A549 (cell line): ENCODE measurements around the gene FGR. TPM values are rescaled to one million over a fixed set of nuclear protein-coding genes. Genes with fewer than 3 reads are reported as not detected.

Source experiments
- ATAC-seq, 2 experiments: fragments of 200-7000 bp in 1 of 2; fragments of >200 bp in 1 of 2; cut with Nextera tagmentation in 1 of 2; cut with Tn5 transposase in 1 of 2; 3 replicates each; pipeline versions ENCODE4 v1.8.0 to v1.9.1; 2018 to 2020; ENCODE audit warnings: mild to moderate bottlenecking in 1 of 2, moderate library complexity in 1 of 2
- CTCF ChIA-PET: fragments of 300-600 bp; sonication (Branson Sonifier 250); formaldehyde crosslinking; extraction: SDS; loops from one replicate; lab custom pipeline; 2021; ENCODE audit warnings: antibody characterized with exemption, inconsistent platforms; lab: Yijun Ruan, JAX
- POLR2A ChIA-PET: fragments of 350-600 bp; formaldehyde crosslinking; extraction: SDS; loops from one replicate; lab custom pipeline; 2021; ENCODE audit warnings: antibody characterized with exemption, inconsistent platforms; lab: Yijun Ruan, JAX
- DNase-seq, 2 experiments: peaks; one replicate each; pipeline versions ENCODE4 v3.0.0 to v3.0.0-alpha.2; 2011 to 2016; ENCODE audit warnings: low read depth in 1 of 2, low spot score in 1 of 2
- FAIRE-seq: peaks from 2 replicates; lab custom pipeline; 2011; peaks lifted over from hg19 to GRCh38; lab: Jason Lieb, UNC
- H3K27ac ChIP-seq, 2 experiments: fragments of >200 bp; sonication (Bioruptor Twin); formaldehyde crosslinking; 3 replicates each; pipeline ENCODE4 v1.5.1; 2016 to 2017
- H3K4me1 ChIP-seq: fragments of >200 bp; sonication (Bioruptor Twin); formaldehyde crosslinking; 3 replicates; pipeline ENCODE4 v1.6.1; 2016
- H3K4me2 ChIP-seq: fragments of >200 bp; sonication (Bioruptor Twin); formaldehyde crosslinking; 3 replicates; pipeline ENCODE4 v1.6.1; 2016
- H3K4me3 ChIP-seq: fragments of >200 bp; sonication (Bioruptor Twin); formaldehyde crosslinking; 3 replicates; pipeline ENCODE4 v1.5.1; 2016
- H3K9me3 ChIP-seq: fragments of >200 bp; sonication (Bioruptor Twin); formaldehyde crosslinking; 3 replicates; pipeline ENCODE4 v1.6.1; 2016
- ATOH8 ChIP-seq: fragments of 250-450 bp; sonication (Bioruptor Pico); IDR thresholded peaks from 2 replicates; pipeline ENCODE4 v1.5.0; 2020; ENCODE audit warnings: low read depth, mild to moderate bottlenecking, moderate library complexity
- CHD4 ChIP-seq: fragments of 200-600 bp; sonication (generic); IDR thresholded peaks from 2 replicates; pipeline ENCODE4 v1.6.1; 2016; ENCODE audit warnings: antibody characterized with exemption, mild to moderate bottlenecking, borderline replicate concordance
- E2F6 ChIP-seq: IDR thresholded peaks from 2 replicates; pipeline ENCODE4 v1.6.1; 2012; ENCODE audit warnings: low read depth, borderline replicate concordance
- EHF ChIP-seq: fragments of 250-450 bp; sonication (Bioruptor Pico); IDR thresholded peaks from 2 replicates; pipeline ENCODE4 v1.5.0; 2020; ENCODE audit warnings: mild to moderate bottlenecking
- EHMT2 ChIP-seq: fragments of 200-600 bp; sonication (generic); IDR thresholded peaks from 2 replicates; pipeline ENCODE4 v1.6.1; 2016; ENCODE audit warnings: antibody characterized with exemption, low read depth, mild to moderate bottlenecking, moderate library complexity
- ELK1 ChIP-seq: fragments of 150-350 bp; IDR thresholded peaks from 2 replicates; pipeline ENCODE4 v1.6.1; 2014; ENCODE audit warnings: low read depth, mild to moderate bottlenecking, low read length
- EP300 ChIP-seq, 2 experiments: fragments of >200 bp; sonication (Bioruptor Twin); formaldehyde crosslinking; IDR thresholded peaks; 2 replicates in 1 of 2; 3 replicates in 1 of 2; pipeline ENCODE4 v1.6.1; 2016 to 2017
- ESRRA ChIP-seq: fragments of 150-350 bp; IDR thresholded peaks from 2 replicates; pipeline ENCODE4 v1.6.1; 2014; ENCODE audit warnings: mild to moderate bottlenecking, low read length, borderline replicate concordance
- FOXS1 ChIP-seq: fragments of 250-450 bp; sonication (Bioruptor Pico); IDR thresholded peaks from 2 replicates; pipeline ENCODE4 v1.5.0; 2020; ENCODE audit warnings: mild to moderate bottlenecking, moderate library complexity
- HEYL ChIP-seq: fragments of 250-450 bp; sonication (Bioruptor Pico); IDR thresholded peaks from 2 replicates; pipeline ENCODE4 v1.8.0; 2021; ENCODE audit warnings: mild to moderate bottlenecking, moderate library complexity
- JUN ChIP-seq, 2 experiments: fragments of >200 bp; sonication (Bioruptor Twin); formaldehyde crosslinking; IDR thresholded peaks; 2 replicates in 1 of 2; 3 replicates in 1 of 2; pipeline ENCODE4 v1.6.1; 2016 to 2017
- KDM1A ChIP-seq: fragments of 200-600 bp; sonication (generic); IDR thresholded peaks from 2 replicates; pipeline ENCODE4 v1.6.1; 2016; ENCODE audit warnings: low read depth, mild to moderate bottlenecking
- MAFK ChIP-seq: fragments of 450-650 bp; IDR thresholded peaks from 2 replicates; pipeline ENCODE4 v1.6.1; 2014; ENCODE audit not compliant: partially characterized antibody
- MAX ChIP-seq: IDR thresholded peaks from 2 replicates; pipeline ENCODE4 v1.6.1; 2012
- MAZ ChIP-seq: fragments of 150-350 bp; IDR thresholded peaks from 2 replicates; pipeline ENCODE4 v1.6.1; 2014; ENCODE audit warnings: antibody characterized with exemption, low read depth, low read length, borderline replicate concordance
- NFE2L2 ChIP-seq: fragments of 150-350 bp; conservative IDR thresholded peaks from 2 replicates; pipeline ENCODE4 v1.6.1; 2014; ENCODE audit warnings: low read length
- NPAS2 ChIP-seq: fragments of 250-450 bp; sonication (Bioruptor Pico); IDR thresholded peaks from 2 replicates; pipeline ENCODE4 v1.8.0; 2022; ENCODE audit warnings: mild to moderate bottlenecking, moderate library complexity, borderline replicate concordance
- NR3C1 ChIP-seq: fragments of >200 bp; sonication (Bioruptor Twin); formaldehyde crosslinking; IDR thresholded peaks from 3 replicates; pipeline ENCODE4 v1.6.1; 2017
- RAD21 ChIP-seq, 2 experiments: fragments of >200 bp in 1 of 2; sonication (Bioruptor Twin) in 1 of 2; formaldehyde crosslinking in 1 of 2; IDR thresholded peaks in 1 of 2; conservative IDR thresholded peaks in 1 of 2; 2 replicates in 1 of 2; 3 replicates in 1 of 2; pipeline ENCODE4 v1.6.1; 2012 to 2018; ENCODE audit warnings: inconsistent platforms in 1 of 2
- RCOR1 ChIP-seq: fragments of 150-350 bp; IDR thresholded peaks from 2 replicates; pipeline ENCODE4 v1.6.1; 2014; ENCODE audit warnings: antibody characterized with exemption, low read length, low read depth
- RFX5 ChIP-seq: fragments of 450-650 bp; IDR thresholded peaks from 2 replicates; pipeline ENCODE4 v1.7.1; 2014; ENCODE audit warnings: antibody characterized with exemption, mild to moderate bottlenecking, moderate library complexity
- RNF2 ChIP-seq: fragments of 200-600 bp; sonication (generic); IDR thresholded peaks from 2 replicates; pipeline ENCODE4 v1.6.1; 2016; ENCODE audit warnings: low read depth, mild to moderate bottlenecking, antibody characterized with exemption, moderate library complexity, borderline replicate concordance
- SMC3 ChIP-seq: fragments of >200 bp; sonication (Bioruptor Twin); formaldehyde crosslinking; IDR thresholded peaks from 3 replicates; pipeline ENCODE4 v1.6.1; 2018; ENCODE audit warnings: inconsistent platforms
- SREBF2 ChIP-seq: fragments of 450-650 bp; IDR thresholded peaks from 2 replicates; pipeline ENCODE4 v1.6.1; 2014; ENCODE audit warnings: mild to moderate bottlenecking, moderate library complexity
- ZC3H11A ChIP-seq: fragments of 450-650 bp; IDR thresholded peaks from 2 replicates; pipeline ENCODE4 v1.6.1; 2014; ENCODE audit warnings: antibody characterized with exemption, mild to moderate bottlenecking
- WGBS: methylation state at CpG from one replicate; pipeline ENCODE4 v1.1.6; 2017; ENCODE audit errors: missing lambda C conversion rate; 5-methylcytosine and 5-hydroxymethylcytosine counted together
- polyA plus RNA-seq, 4 experiments: library from polyadenylated mRNA; depleted of rRNA in 3 of 4; stranded (reverse); fragments of >200 nt; fragmentation: RNase III in 1 of 4; extraction: RNeasy Plus Mini Kit Qiagen cat#74134 plus additional on column Dnase treatment in 1 of 4; gene quantifications; 2 replicates in 3 of 4; 3 replicates in 1 of 4; pipeline ENCODE4 v1.2.3, GENCODE V29; 2011 to 2017
- TF ChIP-seq, protein P1 (sequence below): IDR thresholded peaks from 2 replicates; pipeline ENCODE4 v1.6.1; 2012
- TF ChIP-seq, protein P2 (sequence below): fragments of 450-650 bp; IDR thresholded peaks from 2 replicates; pipeline ENCODE4 v1.6.1; 2014; ENCODE audit warnings: antibody characterized with exemption
- TF ChIP-seq, protein P3 (sequence below): fragments of 250-450 bp; sonication (Bioruptor Pico); IDR thresholded peaks from 2 replicates; pipeline ENCODE4 v1.5.0; 2021; ENCODE audit warnings: mild to moderate bottlenecking, moderate library complexity, borderline replicate concordance

FGR gene
- polyA plus RNA-seq, 2 of the 4 experiments (the other 2 are of a cell fraction): not detected

- ATAC-seq (no peak), FAIRE-seq (no peak), DNase-seq (no peak)
- H3K9me3 ChIP-seq: no peaks in the 10 kb centered on the region
- no peaks in the 10 kb centered on the region for H3K4me1 ChIP-seq
- CTCF ChIA-PET: interaction anchor here (0.9 to 8.8 kb wide), 7 partner anchors 7 to 315 kb away, joined by 3 to 61 read pairs (median 5); no protein-coding TSS in a partner anchor
- H3K27ac ChIP-seq: no peak overlapping the region
- H3K4me3 ChIP-seq: no peak overlapping the region
- no peak for TF ChIP-seq EHF (CRISPR knock-in tag)
- TF ChIP-seq EHMT2: no peak
- TF ChIP-seq RCOR1: no peak
- TF ChIP-seq NFE2L2: no peak
- TF ChIP-seq CHD4: no peak
- TF ChIP-seq, protein P1, sequence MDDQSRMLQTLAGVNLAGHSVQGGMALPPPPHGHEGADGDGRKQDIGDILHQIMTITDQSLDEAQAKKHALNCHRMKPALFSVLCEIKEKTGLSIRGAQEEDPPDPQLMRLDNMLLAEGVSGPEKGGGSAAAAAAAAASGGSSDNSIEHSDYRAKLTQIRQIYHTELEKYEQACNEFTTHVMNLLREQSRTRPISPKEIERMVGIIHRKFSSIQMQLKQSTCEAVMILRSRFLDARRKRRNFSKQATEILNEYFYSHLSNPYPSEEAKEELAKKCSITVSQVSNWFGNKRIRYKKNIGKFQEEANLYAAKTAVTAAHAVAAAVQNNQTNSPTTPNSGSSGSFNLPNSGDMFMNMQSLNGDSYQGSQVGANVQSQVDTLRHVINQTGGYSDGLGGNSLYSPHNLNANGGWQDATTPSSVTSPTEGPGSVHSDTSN: no peak
- TF ChIP-seq RNF2: no peak
- no peak for TF ChIP-seq MAZ
- TF ChIP-seq MAFK: no peak
- no peak for TF ChIP-seq ZC3H11A
- TF ChIP-seq ELK1: no peak
- no peak for TF ChIP-seq ESRRA
- no peak for TF ChIP-seq MAX
- TF ChIP-seq JUN (IDR thresholded peaks at IDR 0.05): no peak
- TF ChIP-seq, protein P2, sequence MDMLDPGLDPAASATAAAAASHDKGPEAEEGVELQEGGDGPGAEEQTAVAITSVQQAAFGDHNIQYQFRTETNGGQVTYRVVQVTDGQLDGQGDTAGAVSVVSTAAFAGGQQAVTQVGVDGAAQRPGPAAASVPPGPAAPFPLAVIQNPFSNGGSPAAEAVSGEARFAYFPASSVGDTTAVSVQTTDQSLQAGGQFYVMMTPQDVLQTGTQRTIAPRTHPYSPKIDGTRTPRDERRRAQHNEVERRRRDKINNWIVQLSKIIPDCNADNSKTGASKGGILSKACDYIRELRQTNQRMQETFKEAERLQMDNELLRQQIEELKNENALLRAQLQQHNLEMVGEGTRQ: no peak
- TF ChIP-seq NR3C1: no peak
- TF ChIP-seq RAD21 (conservative IDR thresholded peaks at IDR 0.05 in 1 of 2, IDR thresholded peaks at IDR 0.05 in 1 of 2): no peak
- TF ChIP-seq KDM1A: no peak
- H3K4me2 ChIP-seq: no peak overlapping the region
- 68% methylated on average over 17 of the region's 26 CpGs for whole genome bisulfite sequencing
- POLR2A ChIA-PET: no interaction called here
Observed at GRCh38 chr1:27614625-27615344, 20.2 kb downstream of the FGR start.

GRCh38 chr1:27614043-27614624 is 20.9 kb downstream of the FGR start:
- CTCF ChIA-PET: interaction anchor here (0.9 to 8.8 kb wide), 6 partner anchors 6 to 314 kb away, joined by 4 to 61 read pairs (median 5); no protein-coding TSS in a partner anchor
- TF ChIP-seq SREBF2 (no peak), EP300 (IDR thresholded peaks at IDR 0.05) (no peak), FOXS1 (CRISPR knock-in tag) (no peak), ATOH8 (CRISPR knock-in tag) (no peak), E2F6 (no peak), NPAS2 (CRISPR knock-in tag) (no peak), RFX5 (no peak), ZC3H11A (no peak), EHMT2 (no peak), HEYL (CRISPR knock-in tag) (no peak), SMC3 (no peak), ELK1 (no peak), EHF (CRISPR knock-in tag) (no peak)
- TF ChIP-seq, protein P3, sequence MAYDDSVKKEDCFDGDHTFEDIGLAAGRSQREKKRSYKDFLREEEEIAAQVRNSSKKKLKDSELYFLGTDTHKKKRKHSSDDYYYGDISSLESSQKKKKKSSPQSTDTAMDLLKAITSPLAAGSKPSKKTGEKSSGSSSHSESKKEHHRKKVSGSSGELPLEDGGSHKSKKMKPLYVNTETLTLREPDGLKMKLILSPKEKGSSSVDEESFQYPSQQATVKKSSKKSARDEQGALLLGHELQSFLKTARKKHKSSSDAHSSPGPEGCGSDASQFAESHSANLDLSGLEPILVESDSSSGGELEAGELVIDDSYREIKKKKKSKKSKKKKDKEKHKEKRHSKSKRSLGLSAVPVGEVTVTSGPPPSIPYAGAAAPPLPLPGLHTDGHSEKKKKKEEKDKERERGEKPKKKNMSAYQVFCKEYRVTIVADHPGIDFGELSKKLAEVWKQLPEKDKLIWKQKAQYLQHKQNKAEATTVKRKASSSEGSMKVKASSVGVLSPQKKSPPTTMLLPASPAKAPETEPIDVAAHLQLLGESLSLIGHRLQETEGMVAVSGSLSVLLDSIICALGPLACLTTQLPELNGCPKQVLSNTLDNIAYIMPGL (CRISPR knock-in tag): no peak

More at GRCh38 chr1:27614043-27614624, 20.9 kb downstream of the FGR start:
- DNase-seq (no peak), FAIRE-seq (no peak), ATAC-seq (no peak)
- Histone ChIP-seq H3K9me3 (no peaks in the 10 kb centered on the region), H3K4me2 (no peak overlapping the region), H3K4me1 (no peaks in the 10 kb centered on the region), H3K4me3 (no peak overlapping the region), H3K27ac (no peak overlapping the region)
- WGBS: 66% methylated on average over 6 of the region's 16 CpGs
- POLR2A ChIA-PET: no interaction called here
